Activated T-cell treated with anti-CD3 and anti-CD28 coated beads, Interleukin-2, amount 50 U/mL, for 4 hours (primary cell): ENCODE data around the gene SFTPA2. TPM values are rescaled to one million over a fixed set of nuclear protein-coding genes. Genes with fewer than 3 reads are reported as not detected.
A peak's percentile ranks its signal among the peaks of the same experiment; 100 is the strongest.
"Not testable (repeated sequence)": the region's sequence is repeated elsewhere in the genome, so short reads cannot be mapped to it uniquely, and the experiment has no call there.

Source experiments
- ATAC-seq, 2 donors: fragments of 200-7000 bp; cut with Tn5 transposase; one replicate each; pipeline ENCODE4 v1.10.0; 2021
- DNase-seq: peaks from one replicate; pipeline ENCODE4 v3.0.0-alpha.2; 2020
- H3K27me3 Mint-ChIP-seq: one replicate; pipeline ENCODE4 v1.8.0; 2021; ENCODE audit warnings: low read depth, mixed read lengths
- H3K36me3 Mint-ChIP-seq: one replicate; pipeline ENCODE4 v1.8.0; 2022; ENCODE audit warnings: mixed read lengths; ENCODE audit not compliant: insufficient read depth
- H3K4me1 Mint-ChIP-seq: one replicate; pipeline ENCODE4 v1.8.0; 2021; ENCODE audit warnings: low read depth, mixed read lengths
- H3K4me3 Mint-ChIP-seq: one replicate; pipeline ENCODE4 v1.8.0; 2021; ENCODE audit warnings: mild to moderate bottlenecking, moderate library complexity, mixed read lengths
- H3K9me3 Mint-ChIP-seq: one replicate; pipeline ENCODE4 v1.8.0; 2021; ENCODE audit warnings: mixed read lengths
- total RNA-seq, 3 donors: library from RNA; stranded (reverse); gene quantifications; one replicate each; pipeline ENCODE4 v1.2.1, GENCODE V29; 2021

Gene SFTPA2
- total RNA-seq, 3 donors from 2014 or later: 2.7 to 3.8 (median 2.9) TPM

GRCh38 chr10:79544926-79545659, 15.1 kb downstream of the SFTPA2 start:
- not testable (repeated sequence) for DNase-seq, H3K9me3 Mint-ChIP-seq, ATAC-seq, H3K27me3 Mint-ChIP-seq, H3K36me3 Mint-ChIP-seq, H3K4me3 Mint-ChIP-seq
- H3K4me1 Mint-ChIP-seq: peaks cover 16% of the 10 kb centered on the region

GRCh38 chr10:79544408-79544807, 15.8 kb downstream of the SFTPA2 start:
- DNase-seq, H3K36me3 Mint-ChIP-seq, H3K27me3 Mint-ChIP-seq, H3K9me3 Mint-ChIP-seq, H3K4me3 Mint-ChIP-seq, ATAC-seq: not testable (repeated sequence)
- H3K4me1 Mint-ChIP-seq: peaks cover 16% of the 10 kb centered on the region

- Mint-ChIP-seq H3K36me3 (no peaks in the 10 kb centered on the region), H3K9me3 (peaks cover 8% of the 10 kb centered on the region), H3K27me3 (no peaks in the 10 kb centered on the region), H3K4me3 (no peak overlapping the region), H3K4me1 (peaks cover 9% of the 10 kb centered on the region)
- ATAC-seq (no peak), DNase-seq (no peak)
Observed at GRCh38 chr10:79542626-79543025, 17.6 kb downstream of the SFTPA2 start.

- not testable (repeated sequence) for DNase-seq, H3K4me1 Mint-ChIP-seq, H3K27me3 Mint-ChIP-seq, H3K36me3 Mint-ChIP-seq, H3K4me3 Mint-ChIP-seq, H3K9me3 Mint-ChIP-seq
- ATAC-seq: peak; percentile 53 to 78
Observed at GRCh38 chr10:79540930-79541329, 19.3 kb downstream of the SFTPA2 start.

GRCh38 chr10:79538311-79538710, 21.9 kb downstream of the SFTPA2 start:
- not testable (repeated sequence) for H3K27me3 Mint-ChIP-seq, H3K4me1 Mint-ChIP-seq, H3K36me3 Mint-ChIP-seq, DNase-seq, H3K4me3 Mint-ChIP-seq, H3K9me3 Mint-ChIP-seq, ATAC-seq

- H3K4me3 Mint-ChIP-seq, H3K27me3 Mint-ChIP-seq, H3K36me3 Mint-ChIP-seq, H3K4me1 Mint-ChIP-seq, DNase-seq, ATAC-seq, H3K9me3 Mint-ChIP-seq: not testable (repeated sequence)
Observed at GRCh38 chr10:79533903-79534175, 26.4 kb downstream of the SFTPA2 start.

GRCh38 chr10:79533142-79533902, 26.9 kb downstream of the SFTPA2 start:
- not testable (repeated sequence) for H3K9me3 Mint-ChIP-seq, H3K4me3 Mint-ChIP-seq, H3K36me3 Mint-ChIP-seq, ATAC-seq, H3K27me3 Mint-ChIP-seq, DNase-seq, H3K4me1 Mint-ChIP-seq

- ATAC-seq, H3K4me1 Mint-ChIP-seq, H3K9me3 Mint-ChIP-seq, H3K27me3 Mint-ChIP-seq, H3K4me3 Mint-ChIP-seq, DNase-seq, H3K36me3 Mint-ChIP-seq: not testable (repeated sequence)
Observed at GRCh38 chr10:79528261-79528660, 31.9 kb downstream of the SFTPA2 start.

- not testable (repeated sequence) for H3K36me3 Mint-ChIP-seq, H3K27me3 Mint-ChIP-seq, DNase-seq, ATAC-seq, H3K9me3 Mint-ChIP-seq, H3K4me3 Mint-ChIP-seq, H3K4me1 Mint-ChIP-seq
Observed at GRCh38 chr10:79525049-79525710, 35.0 kb downstream of the SFTPA2 start.

GRCh38 chr10:79523157-79523853, 36.9 kb downstream of the SFTPA2 start:
- not testable (repeated sequence) for H3K36me3 Mint-ChIP-seq, H3K4me1 Mint-ChIP-seq, H3K4me3 Mint-ChIP-seq, DNase-seq, ATAC-seq, H3K9me3 Mint-ChIP-seq, H3K27me3 Mint-ChIP-seq

- not testable (repeated sequence) for ATAC-seq, H3K27me3 Mint-ChIP-seq, H3K36me3 Mint-ChIP-seq, H3K9me3 Mint-ChIP-seq, H3K4me3 Mint-ChIP-seq, DNase-seq, H3K4me1 Mint-ChIP-seq
Observed at GRCh38 chr10:79522464-79522863, 37.7 kb downstream of the SFTPA2 start.

- H3K4me1 Mint-ChIP-seq: not testable (repeated sequence)
Observed at GRCh38 chr10:79521751-79522150, 38.5 kb downstream of the SFTPA2 start.

GRCh38 chr10:79517567-79517966, 42.6 kb downstream of the SFTPA2 start:
- not testable (repeated sequence) for H3K27me3 Mint-ChIP-seq, ATAC-seq, H3K4me3 Mint-ChIP-seq, DNase-seq, H3K36me3 Mint-ChIP-seq, H3K9me3 Mint-ChIP-seq, H3K4me1 Mint-ChIP-seq

More at GRCh38 chr10:79521751-79522150, 38.5 kb downstream of the SFTPA2 start:
- not testable (repeated sequence) for H3K27me3 Mint-ChIP-seq, H3K36me3 Mint-ChIP-seq, H3K4me3 Mint-ChIP-seq, H3K9me3 Mint-ChIP-seq, DNase-seq
- peak in 1 of 2 donors; percentile 14 for ATAC-seq

GRCh38 chr10:79516532-79517205, 43.5 kb downstream of the SFTPA2 start:
- not testable (repeated sequence) for DNase-seq, H3K27me3 Mint-ChIP-seq, H3K9me3 Mint-ChIP-seq, H3K4me1 Mint-ChIP-seq, ATAC-seq, H3K36me3 Mint-ChIP-seq, H3K4me3 Mint-ChIP-seq
